Type B pancreatic cell (in vitro differentiated cells): ENCODE measurements around the gene TUG1. TPM values are rescaled to one million over a fixed set of nuclear protein-coding genes. Genes with fewer than 3 reads are reported as not detected.

Source experiments
- DNase-seq: peaks from one replicate; pipeline ENCODE4 v3.0.0; 2021; ENCODE audit warnings: mixed read lengths; ENCODE audit not compliant: unreplicated experiment; ENCODE audit errors: extremely low spot score
- H3K27ac Mint-ChIP-seq: 2 replicates; pipeline ENCODE4 v1.8.0; 2021; ENCODE audit warnings: mild to moderate bottlenecking, mixed read lengths
- H3K27me3 Mint-ChIP-seq: 2 replicates; pipeline ENCODE4 v1.8.0; 2021; ENCODE audit warnings: mixed read lengths
- H3K36me3 Mint-ChIP-seq: 2 replicates; pipeline ENCODE4 v1.8.0; 2021; ENCODE audit warnings: mixed read lengths
- H3K4me1 Mint-ChIP-seq: one replicate; pipeline ENCODE4 v1.8.0; 2021; ENCODE audit warnings: mixed read lengths; ENCODE audit not compliant: unreplicated experiment
- H3K4me3 Mint-ChIP-seq: 2 replicates; pipeline ENCODE4 v1.8.0; 2021; ENCODE audit warnings: mild to moderate bottlenecking, mixed read lengths
- H3K9me3 Mint-ChIP-seq: 2 replicates; pipeline ENCODE4 v1.8.0; 2021; ENCODE audit warnings: mixed read lengths
- CTCF ChIP-seq: fragments of 200-600 bp; sonication (generic); conservative IDR thresholded peaks from 2 replicates; pipeline ENCODE4 v1.5.0; 2021; ENCODE audit warnings: antibody characterized with exemption, mild to moderate bottlenecking
- total RNA-seq: library from RNA; stranded (reverse); gene quantifications from 2 replicates; pipeline ENCODE4 v1.2.1, GENCODE V29; 2021; ENCODE audit warnings: low replicate concordance

TUG1 gene
- total RNA-seq, 1 donor from 2014 or later, result 130 TPM

- TF ChIP-seq CTCF, result no peak
- Mint-ChIP-seq H3K4me3 (no peak overlapping the region), H3K36me3 (peaks cover 40% of the 10 kb centered on the region), H3K4me1 (no peaks in the 10 kb centered on the region), H3K27me3 (no peaks in the 10 kb centered on the region), H3K27ac (no peak overlapping the region), H3K9me3 (no peaks in the 10 kb centered on the region)
- DNase-seq, result no peak
Observed at GRCh38 chr22:30930228-30930627, 38.8 kb upstream of the TUG1 start.

DNA sequence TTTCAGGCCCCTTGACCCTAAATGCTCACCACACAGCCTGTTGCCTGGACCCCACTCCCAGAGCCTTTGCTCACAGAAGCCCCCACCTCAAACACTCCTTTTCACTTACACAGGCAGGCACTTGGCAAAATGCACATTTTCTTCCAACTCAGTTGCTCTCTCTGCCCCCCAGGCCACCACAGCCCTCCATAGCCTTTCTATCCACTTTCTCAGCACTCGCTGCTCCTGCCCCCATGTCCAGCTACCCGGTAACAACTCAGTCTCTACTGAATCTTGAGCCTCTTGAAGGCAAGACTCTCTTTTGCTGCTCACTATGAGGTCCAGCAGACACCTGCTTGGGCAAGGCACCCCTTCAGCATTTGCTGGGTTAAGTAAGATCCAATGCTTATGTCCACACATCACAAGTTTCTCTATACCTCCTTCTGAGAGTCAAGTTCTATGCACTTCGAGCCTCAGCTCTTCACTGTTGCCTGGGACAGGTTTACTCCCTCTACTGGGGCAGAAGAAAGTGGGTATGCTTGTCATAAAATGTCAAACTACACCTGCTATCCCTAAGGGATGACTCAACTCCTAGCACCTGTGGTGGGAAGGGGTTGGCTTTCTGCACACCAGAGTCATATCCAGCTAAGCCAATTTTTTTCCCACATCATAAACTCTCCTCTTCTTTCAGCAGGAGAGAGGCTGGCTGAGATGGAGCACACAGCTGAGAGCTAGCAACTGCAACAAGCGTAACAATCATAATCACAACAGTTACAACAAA, 37.3 kb upstream of the TUG1 start:
- Mint-ChIP-seq H3K27me3 (no peaks in the 10 kb centered on the region), H3K4me3 (no peak overlapping the region), H3K27ac (peak overlapping the region; percentile 28), H3K36me3 (peaks cover 39% of the 10 kb centered on the region), H3K9me3 (no peaks in the 10 kb centered on the region), H3K4me1 (no peaks in the 10 kb centered on the region)
- TF ChIP-seq CTCF, result no peak
- DNase-seq, result no peak

DNA sequence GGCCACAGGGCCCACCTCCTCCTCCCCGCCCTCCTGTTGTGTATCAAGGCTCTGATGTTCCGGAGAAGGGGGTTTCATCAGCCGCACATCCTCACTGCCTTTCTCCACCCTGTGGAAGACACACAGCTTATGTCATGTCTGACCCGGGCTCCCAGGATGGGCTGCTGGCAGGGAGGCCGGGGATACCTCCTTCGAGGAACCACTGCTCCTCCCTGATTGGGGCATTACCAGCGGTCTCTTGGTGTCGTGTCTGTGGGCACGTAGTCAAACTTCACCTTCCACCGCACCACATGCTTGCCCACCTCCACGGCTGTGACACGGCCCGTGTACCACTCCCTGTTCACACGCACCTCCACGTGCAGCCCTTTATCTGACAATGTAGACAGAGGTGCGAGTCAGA, 36.4 kb upstream of the TUG1 start:
- Mint-ChIP-seq H3K27me3 (no peaks in the 10 kb centered on the region), H3K4me1 (no peaks in the 10 kb centered on the region), H3K27ac (no peak overlapping the region), H3K4me3 (no peak overlapping the region), H3K36me3 (peaks cover 30% of the 10 kb centered on the region), H3K9me3 (no peaks in the 10 kb centered on the region)
- no peak for TF ChIP-seq CTCF
- no peak for DNase-seq

DNA sequence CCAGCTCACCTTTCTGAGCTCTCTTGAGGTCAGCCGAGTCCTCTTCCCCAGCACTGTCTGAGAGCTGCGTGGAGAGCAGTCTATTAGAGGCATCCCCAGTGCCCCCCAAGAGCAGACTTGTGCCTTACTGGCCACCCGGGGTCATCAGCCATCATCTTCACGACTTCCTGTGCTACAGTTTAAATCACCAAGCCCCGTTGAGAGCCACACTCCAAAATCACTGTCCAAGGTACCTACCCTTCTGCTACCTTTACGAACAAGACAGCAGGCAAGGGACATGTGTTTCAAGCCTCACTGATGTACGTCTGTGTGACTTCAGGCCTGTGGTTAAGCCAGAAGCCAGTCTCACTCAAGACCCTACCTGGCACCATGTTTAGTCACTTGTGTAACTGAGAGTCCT, 35.6 kb upstream of the TUG1 start:
- Mint-ChIP-seq H3K27me3 (no peaks in the 10 kb centered on the region), H3K4me3 (no peak overlapping the region), H3K9me3 (no peaks in the 10 kb centered on the region), H3K4me1 (no peaks in the 10 kb centered on the region), H3K27ac (no peak overlapping the region), H3K36me3 (peaks cover 31% of the 10 kb centered on the region)
- TF ChIP-seq CTCF, result no peak
- no peak for DNase-seq

DNA sequence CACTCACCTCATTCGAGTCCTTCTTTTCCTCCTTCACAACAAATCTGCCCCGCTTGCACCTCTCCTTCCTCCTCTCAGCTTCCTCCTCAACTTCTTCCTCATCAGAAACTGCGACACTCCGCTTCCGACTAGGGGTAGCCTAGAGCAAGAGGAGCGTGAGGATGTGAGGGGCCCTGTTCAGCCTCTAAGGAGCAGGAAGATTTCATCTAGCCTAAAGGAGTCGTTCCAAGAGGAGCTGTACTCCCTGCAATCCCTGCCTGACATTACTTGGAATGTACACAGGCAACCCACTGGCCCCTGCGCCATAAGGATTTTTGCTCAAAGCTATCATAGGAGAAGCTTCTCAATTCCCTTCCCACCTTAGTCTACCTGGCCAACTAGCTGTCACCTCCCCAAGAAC, 35.0 kb upstream of the TUG1 start:
- TF ChIP-seq CTCF, result no peak
- Mint-ChIP-seq H3K27me3 (no peaks in the 10 kb centered on the region), H3K4me1 (no peaks in the 10 kb centered on the region), H3K27ac (no peak overlapping the region), H3K4me3 (no peak overlapping the region), H3K9me3 (no peaks in the 10 kb centered on the region), H3K36me3 (peaks cover 26% of the 10 kb centered on the region)
- no peak for DNase-seq
